HCT116 (cell line): ENCODE results near the gene MYH13.

Experiments
- CTCF ChIP-seq, 3 experiments: fragments of 200-600 bp in 1 of 3; sonication (generic) in 1 of 3; IDR thresholded peaks in 2 of 3; conservative IDR thresholded peaks in 1 of 3; 2 replicates each; pipeline ENCODE4 v1.5.1; 2012 to 2017; ENCODE audit warnings: low read depth in 2 of 3, low read length in 2 of 3, antibody characterized with exemption in 1 of 3, borderline replicate concordance in 1 of 3, control low read depth in 1 of 3, mild to moderate bottlenecking in 1 of 3, mixed read lengths in 1 of 3, mixed run types in 1 of 3, moderate library complexity in 1 of 3; ENCODE audit not compliant: insufficient read depth in 1 of 3
- ELF1 ChIP-seq: IDR thresholded peaks from 2 replicates; pipeline ENCODE4 v1.6.1; 2012; ENCODE audit warnings: low read depth, borderline replicate concordance
- EZH2phosphoT487 ChIP-seq: fragments of 200-600 bp; IDR thresholded peaks from 2 replicates; pipeline ENCODE4 v1.6.1; 2018; ENCODE audit warnings: antibody characterized with exemption, borderline replicate concordance
- POLR2AphosphoS5 ChIP-seq: IDR thresholded peaks from 2 replicates; pipeline ENCODE4 v1.6.1; 2011; ENCODE audit warnings: mild to moderate bottlenecking, low read depth, low read length, moderate library complexity
- YY1 ChIP-seq: IDR thresholded peaks from 2 replicates; pipeline ENCODE4 v1.6.1; 2011; ENCODE audit warnings: low read length, low read depth, moderate library complexity, mild to moderate bottlenecking; ENCODE audit not compliant: insufficient replicate concordance; ENCODE audit errors: extremely low read depth

- TF ChIP-seq CTCF (IDR thresholded peaks at IDR 0.05 in 2 of 3, conservative IDR thresholded peaks at IDR 0.05 in 1 of 3; ENCODE audit: borderline replicate concordance in 1 of 3, insufficient read depth in 1 of 3, low read depth in 2 of 3, low read length in 2 of 3) (no peak), POLR2AphosphoS5 (no peak), ELF1 (no peak), EZH2phosphoT487 (no peak), YY1 (no peak)
Observed at GRCh38 chr17:10396524-10397163, 23.8 kb upstream of the MYH13 start.
